HepG2 (cell line): Measurements from ENCODE around the gene ZFHX3. TPM values are rescaled to one million over a fixed set of nuclear protein-coding genes. Genes with fewer than 3 reads are reported as not detected.

Experiments
- ELF1 ChIP-seq: sonication (generic); formaldehyde crosslinking; IDR thresholded peaks from 2 replicates; pipeline ENCODE4 v1.4.0; 2020; ENCODE audit warnings: missing genetic modification reagents
- ETV5 ChIP-seq: IDR thresholded peaks from 2 replicates; pipeline ENCODE4 v1.6.1; 2018; ENCODE audit warnings: missing biosample characterization, missing genetic modification reagents, inconsistent platforms, borderline replicate concordance
- FOXA1 ChIP-seq, 2 experiments: fragments of 450-650 bp in 1 of 2; sonication (generic) in 1 of 2; formaldehyde crosslinking in 1 of 2; IDR thresholded peaks; 2 replicates each; pipeline versions ENCODE4 v1.4.0 to v1.6.1; 2016 to 2020; ENCODE audit warnings: missing genetic modification reagents in 1 of 2
- FOXC1 ChIP-seq: sonication (generic); formaldehyde crosslinking; IDR thresholded peaks from 2 replicates; pipeline ENCODE4 v1.8.0; 2022; ENCODE audit warnings: mild to moderate bottlenecking, missing genetic modification reagents, borderline replicate concordance
- GABPB1 ChIP-seq: IDR thresholded peaks from 2 replicates; pipeline ENCODE4 v1.6.1; 2016; ENCODE audit warnings: mild to moderate bottlenecking, missing genetic modification reagents, moderate library complexity, missing compliant biosample characterization
- HOXA5 ChIP-seq: sonication (generic); formaldehyde crosslinking; IDR thresholded peaks from 2 replicates; pipeline ENCODE4 v1.4.0; 2020; ENCODE audit warnings: missing genetic modification reagents
- JUNB ChIP-seq: sonication (generic); formaldehyde crosslinking; IDR thresholded peaks from 2 replicates; pipeline ENCODE4 v1.8.0; 2022; ENCODE audit warnings: missing genetic modification reagents, mild to moderate bottlenecking, borderline replicate concordance
- KLF11 ChIP-seq: IDR thresholded peaks from 2 replicates; pipeline ENCODE4 v1.6.1; 2016; ENCODE audit warnings: missing compliant biosample characterization
- MED13 ChIP-seq: sonication (generic); formaldehyde crosslinking; IDR thresholded peaks from 2 replicates; pipeline ENCODE4 v1.5.0; 2020; ENCODE audit warnings: missing genetic modification reagents
- MIER3 ChIP-seq: IDR thresholded peaks from 2 replicates; pipeline ENCODE4 v1.6.1; 2016; ENCODE audit warnings: missing compliant biosample characterization, borderline replicate concordance
- MIXL1 ChIP-seq: IDR thresholded peaks from 2 replicates; pipeline ENCODE4 v1.6.1; 2016
- NR2C2 ChIP-seq: sonication (generic); formaldehyde crosslinking; IDR thresholded peaks from 2 replicates; pipeline ENCODE4 v1.4.0; 2020; ENCODE audit warnings: missing genetic modification reagents, mild to moderate bottlenecking, moderate library complexity, borderline replicate concordance
- RXRB ChIP-seq: IDR thresholded peaks from 2 replicates; pipeline ENCODE4 v1.6.1; 2016; ENCODE audit warnings: borderline replicate concordance, missing genetic modification reagents, missing compliant biosample characterization
- SETDB1 ChIP-seq: sonication (generic); formaldehyde crosslinking; IDR thresholded peaks from 2 replicates; pipeline ENCODE4 v1.5.1; 2020; ENCODE audit warnings: missing genetic modification reagents, mild to moderate bottlenecking, borderline replicate concordance
- SIN3A ChIP-seq: IDR thresholded peaks from 2 replicates; pipeline ENCODE4 v1.6.1; 2011; ENCODE audit warnings: low read depth, mild to moderate bottlenecking, control low read depth, low read length, borderline replicate concordance
- SNAI1 ChIP-seq: sonication (generic); formaldehyde crosslinking; IDR thresholded peaks from 2 replicates; pipeline ENCODE4 v1.5.0; 2020; ENCODE audit warnings: mild to moderate bottlenecking, missing genetic modification reagents, borderline replicate concordance
- THAP11 ChIP-seq: IDR thresholded peaks from 2 replicates; pipeline ENCODE4 v1.6.1; 2016; ENCODE audit warnings: missing biosample characterization, missing genetic modification reagents
- YEATS2 ChIP-seq: sonication (generic); formaldehyde crosslinking; IDR thresholded peaks from 2 replicates; pipeline ENCODE4 v1.4.0; 2020; ENCODE audit warnings: missing genetic modification reagents, borderline replicate concordance
- ZC3H4 ChIP-seq: sonication (generic); formaldehyde crosslinking; IDR thresholded peaks from 2 replicates; pipeline ENCODE4 v1.4.0; 2020; ENCODE audit warnings: missing genetic modification reagents, borderline replicate concordance
- ZNF235 ChIP-seq: sonication (generic); formaldehyde crosslinking; IDR thresholded peaks from 2 replicates; pipeline ENCODE4 v1.8.1; 2023; ENCODE audit warnings: mild to moderate bottlenecking, missing genetic modification reagents, borderline replicate concordance
- ZNF317 ChIP-seq: sonication (generic); formaldehyde crosslinking; IDR thresholded peaks from 2 replicates; pipeline ENCODE4 v1.5.0; 2020; ENCODE audit warnings: mild to moderate bottlenecking, missing genetic modification reagents
- ZNF503 ChIP-seq: sonication (generic); formaldehyde crosslinking; IDR thresholded peaks from 2 replicates; pipeline ENCODE4 v1.4.0; 2020; ENCODE audit warnings: missing genetic modification reagents
- ZNF558 ChIP-seq: sonication (generic); formaldehyde crosslinking; IDR thresholded peaks from 2 replicates; pipeline ENCODE4 v1.9.0; 2022; ENCODE audit warnings: mild to moderate bottlenecking, missing genetic modification reagents, borderline replicate concordance
- ZNF615 ChIP-seq: sonication (generic); formaldehyde crosslinking; IDR thresholded peaks from 2 replicates; pipeline ENCODE4 v1.5.0; 2020; ENCODE audit warnings: mild to moderate bottlenecking, missing genetic modification reagents, borderline replicate concordance
- ZNF660 ChIP-seq: sonication (generic); formaldehyde crosslinking; IDR thresholded peaks from 2 replicates; pipeline ENCODE4 v1.5.1; 2020; ENCODE audit warnings: mild to moderate bottlenecking, low read depth, missing genetic modification reagents, borderline replicate concordance
- polyA plus RNA-seq, 8 experiments: library from polyadenylated mRNA; depleted of rRNA in 3 of 8; stranded (reverse) in 7 of 8; unstranded in 1 of 8; fragments of >200 nt; fragmentation: Illumina TruSeq in 4 of 8; extraction: Trizol in 4 of 8; gene quantifications; 2 replicates each; pipeline versions ENCODE4 v1.2.1 to v1.2.3, GENCODE V29; 2011 to 2016; ENCODE audit warnings: low read depth in 4 of 8, missing spikeins in 1 of 8, mixed read lengths in 1 of 8; ENCODE audit not compliant: insufficient read depth in 1 of 8
- total RNA-seq, 5 experiments: library from RNA; depleted of rRNA; stranded (reverse); fragments of >200 nt; fragmentation: Illumina TruSeq; extraction: Trizol; gene quantifications; 2 replicates each; pipeline ENCODE4 v1.2.3, GENCODE V29; 2016; ENCODE audit warnings: low read depth in 1 of 5
- TF ChIP-seq, protein P1 (sequence below): sonication (generic); formaldehyde crosslinking; IDR thresholded peaks from 2 replicates; pipeline ENCODE4 v1.8.1; 2023; ENCODE audit warnings: mild to moderate bottlenecking, missing genetic modification reagents
- TF ChIP-seq, protein P2 (sequence below): sonication (generic); formaldehyde crosslinking; IDR thresholded peaks from 2 replicates; pipeline ENCODE4 v1.8.1; 2023; ENCODE audit warnings: mild to moderate bottlenecking, missing genetic modification reagents

Gene ZFHX3
- total and polyA plus RNA-seq, 2 of the 13 experiments (the other 11 are each of a cell fraction or from before 2014, with no cell fraction given) = 5.0 to 6.0 TPM

DNA sequence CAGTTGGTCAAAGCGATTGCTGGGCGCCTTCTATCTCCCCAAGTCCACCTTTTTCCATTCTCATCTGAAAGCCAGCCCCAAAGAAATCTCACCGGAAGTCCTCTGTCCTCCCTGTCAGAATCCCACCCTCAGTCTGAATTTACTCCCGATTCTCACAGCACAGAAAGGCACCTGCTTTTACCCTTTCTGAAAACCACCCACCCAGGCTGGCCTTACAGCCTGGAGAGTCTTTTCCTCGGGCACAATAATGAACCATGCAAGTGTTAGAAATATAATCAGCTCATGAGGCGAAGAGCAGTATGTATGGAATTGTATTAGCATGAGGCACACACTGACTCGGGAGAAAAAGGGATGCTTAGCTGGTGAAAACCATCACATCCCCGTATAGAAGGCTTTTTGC lies 1.2 kb upstream of the ZFHX3 start (continued):
- TF ChIP-seq SNAI1 (CRISPR knock-in tag) = peak; percentile 56; the same call in 1 of the 2 replicates
- no peak for TF ChIP-seq ZNF558 (CRISPR knock-in tag)
- peak; percentile 16; the same call in 1 of the 2 replicates for TF ChIP-seq ZNF317 (CRISPR knock-in tag)
- TF ChIP-seq ELF1 = peak; percentile 38; the same call in 1 of the 2 replicates
- peak; percentile 30; the same call in 1 of the 2 replicates for TF ChIP-seq GABPB1
- peak; percentile 64; the same call in 1 of the 2 replicates for TF ChIP-seq ZC3H4
- TF ChIP-seq ZNF660 (CRISPR knock-in tag) = no peak
- no peak for TF ChIP-seq FOXA1 (IDR thresholded peaks at IDR 0.05)
- TF ChIP-seq FOXA1 (CRISPR knock-in tag; IDR thresholded peaks at IDR 0.05) = no peak
- TF ChIP-seq NR2C2 = no peak
- no peak for TF ChIP-seq MIXL1 (CRISPR knock-in tag)
- 0 out of 2 replicates have a peak, but pooled peaks have one; percentile 12 for TF ChIP-seq KLF11
- 0 out of 2 replicates have a peak, but pooled peaks have one; percentile 13 for TF ChIP-seq MIER3 (CRISPR knock-in tag)
- TF ChIP-seq SIN3A = 0 out of 2 replicates have a peak, but pooled peaks have one; percentile 39
- peak; percentile 33; the same call in 1 of the 2 replicates for TF ChIP-seq ETV5 (CRISPR knock-in tag)
- TF ChIP-seq, protein P1, sequence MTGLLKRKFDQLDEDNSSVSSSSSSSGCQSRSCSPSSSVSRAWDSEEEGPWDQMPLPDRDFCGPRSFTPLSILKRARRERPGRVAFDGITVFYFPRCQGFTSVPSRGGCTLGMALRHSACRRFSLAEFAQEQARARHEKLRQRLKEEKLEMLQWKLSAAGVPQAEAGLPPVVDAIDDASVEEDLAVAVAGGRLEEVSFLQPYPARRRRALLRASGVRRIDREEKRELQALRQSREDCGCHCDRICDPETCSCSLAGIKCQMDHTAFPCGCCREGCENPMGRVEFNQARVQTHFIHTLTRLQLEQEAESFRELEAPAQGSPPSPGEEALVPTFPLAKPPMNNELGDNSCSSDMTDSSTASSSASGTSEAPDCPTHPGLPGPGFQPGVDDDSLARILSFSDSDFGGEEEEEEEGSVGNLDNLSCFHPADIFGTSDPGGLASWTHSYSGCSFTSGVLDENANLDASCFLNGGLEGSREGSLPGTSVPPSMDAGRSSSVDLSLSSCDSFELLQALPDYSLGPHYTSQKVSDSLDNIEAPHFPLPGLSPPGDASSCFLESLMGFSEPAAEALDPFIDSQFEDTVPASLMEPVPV (CRISPR knock-in tag) = 0 out of 2 replicates have a peak, but pooled peaks have one; percentile 18
- TF ChIP-seq ZNF615 = no peak
- TF ChIP-seq HOXA5 = no peak
- TF ChIP-seq THAP11 (CRISPR knock-in tag) = 0 out of 2 replicates have a peak, but pooled peaks have one; percentile 3
- no peak for TF ChIP-seq YEATS2 (CRISPR knock-in tag)
- 0 out of 2 replicates have a peak, but pooled peaks have one; percentile 8 for TF ChIP-seq RXRB (CRISPR knock-in tag)
- TF ChIP-seq, protein P2, sequence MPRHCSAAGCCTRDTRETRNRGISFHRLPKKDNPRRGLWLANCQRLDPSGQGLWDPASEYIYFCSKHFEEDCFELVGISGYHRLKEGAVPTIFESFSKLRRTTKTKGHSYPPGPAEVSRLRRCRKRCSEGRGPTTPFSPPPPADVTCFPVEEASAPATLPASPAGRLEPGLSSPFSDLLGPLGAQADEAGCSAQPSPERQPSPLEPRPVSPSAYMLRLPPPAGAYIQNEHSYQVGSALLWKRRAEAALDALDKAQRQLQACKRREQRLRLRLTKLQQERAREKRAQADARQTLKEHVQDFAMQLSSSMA (CRISPR knock-in tag) = no peak
- TF ChIP-seq ZNF503 (CRISPR knock-in tag) = no peak
- TF ChIP-seq ZNF235 (CRISPR knock-in tag) = 0 out of 2 replicates have a peak, but pooled peaks have one; percentile 29
- TF ChIP-seq SETDB1 (CRISPR knock-in tag) = no peak
- TF ChIP-seq JUNB = no peak
- no peak for TF ChIP-seq MED13 (CRISPR knock-in tag)
- 0 out of 2 replicates have a peak, but pooled peaks have one; percentile 16 for TF ChIP-seq FOXC1 (CRISPR knock-in tag)
- TF ChIP-seq, all 625 proteins: peak for 24
